GM12873 (cell line): ENCODE results near the gene BEGAIN.

ENCODE experiments used
- CTCF ChIP-seq: IDR thresholded peaks from 2 replicates; pipeline ENCODE4 v1.5.1; 2012; ENCODE audit warnings: low read depth, mild to moderate bottlenecking, moderate library complexity, low read length, control low read depth; ENCODE audit not compliant: insufficient read depth; ENCODE audit errors: missing control alignments

The BEGAIN gene

DNA sequence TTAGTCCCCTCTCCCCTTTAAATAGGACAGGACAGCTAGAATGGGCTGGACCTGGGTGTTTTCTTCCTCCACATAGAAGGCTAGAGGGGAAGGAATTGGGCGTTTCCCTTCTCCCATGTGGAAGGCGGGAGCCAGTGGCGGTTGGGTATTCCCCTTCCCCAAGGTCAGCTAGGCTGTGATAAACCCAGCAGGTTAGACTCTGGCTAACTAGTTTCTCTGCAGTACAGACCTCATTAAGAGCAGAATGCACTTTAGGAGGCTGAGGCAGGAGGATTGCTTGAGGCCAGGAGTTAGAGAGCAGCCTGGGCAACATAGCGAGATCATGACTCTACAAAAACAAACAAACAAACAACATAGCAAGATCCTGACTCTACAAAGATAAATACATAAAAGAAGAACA lies 92.6 kb downstream of the BEGAIN start:
- TF ChIP-seq CTCF, result no peak

- TF ChIP-seq CTCF, result no peak
Measured at GRCh38 chr14:100490252-100490651, 97.0 kb downstream of the BEGAIN start.

DNA sequence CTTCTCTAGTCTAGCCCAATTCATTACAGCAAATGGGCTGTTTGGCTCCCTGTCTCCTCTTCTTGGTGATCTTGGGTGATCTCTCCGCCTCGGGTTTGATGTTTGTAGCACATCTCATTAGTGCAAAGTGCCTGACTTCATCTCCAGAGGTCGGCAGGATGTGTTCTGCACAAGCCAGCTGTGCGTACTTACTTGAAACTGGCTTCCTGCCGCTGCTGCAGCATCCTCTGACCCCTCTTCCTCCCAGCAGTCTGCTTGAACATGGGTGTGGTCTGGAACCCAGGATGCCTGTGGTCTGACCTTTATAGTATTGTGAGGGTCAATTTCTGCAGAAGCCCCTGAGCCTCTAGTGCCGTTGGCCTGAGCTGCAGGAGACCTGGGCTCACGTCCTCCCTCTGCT lies 99.2 kb downstream of the BEGAIN start:
- TF ChIP-seq CTCF, result no peak

GRCh38 chr14:100487304-100487703 lies 99.9 kb downstream of the BEGAIN start:
- no peak for TF ChIP-seq CTCF
